ENCODE data around the gene RERE.

Gene RERE

GRCh38 chr1:8351693-8352470 lies 465.6 kb downstream of the RERE start:
- peak; percentile 67 for DNase-seq (ENCODE audit: extremely low spot score)
- ChIA-PET POLR2A (no interaction called here), CTCF (interaction anchor here (1.2 to 1.8 kb wide), 3 partner anchors 12 to 377 kb away, joined by 3 to 6 read pairs (median 5); no protein-coding TSS in a partner anchor)
- no peak for TF ChIP-seq ELF4 (IDR thresholded peaks at IDR 0.05)
- no peak for TF ChIP-seq FOXA1 (IDR thresholded peaks at IDR 0.05)
- no peak for TF ChIP-seq SP1 (IDR thresholded peaks at IDR 0.05)
- no peak for TF ChIP-seq TARDBP (IDR thresholded peaks at IDR 0.05)
- TF ChIP-seq PKNOX1 (IDR thresholded peaks at IDR 0.05), result no peak
- no peak for TF ChIP-seq BHLHE40 (IDR thresholded peaks at IDR 0.05; ENCODE audit: borderline replicate concordance)
- no peak for TF ChIP-seq L3MBTL2 (conservative IDR thresholded peaks at IDR 0.05)
- TF ChIP-seq FOXM1 (IDR thresholded peaks at IDR 0.05; ENCODE audit: borderline replicate concordance), result no peak
- no peak for TF ChIP-seq NFRKB (IDR thresholded peaks at IDR 0.05)
- no peak for TF ChIP-seq FOXK2 (IDR thresholded peaks at IDR 0.05)
- TF ChIP-seq ARNT (IDR thresholded peaks at IDR 0.05), result no peak
- no peak for TF ChIP-seq LEF1 (IDR thresholded peaks at IDR 0.05; ENCODE audit: borderline replicate concordance)
- no peak for TF ChIP-seq CTBP1 (IDR thresholded peaks at IDR 0.05; ENCODE audit: borderline replicate concordance)
- TF ChIP-seq ZNF384 (IDR thresholded peaks at IDR 0.05), result no peak
- TF ChIP-seq SUZ12 (IDR thresholded peaks at IDR 0.05), result no peak
- TF ChIP-seq HDGF (IDR thresholded peaks at IDR 0.05; ENCODE audit: borderline replicate concordance), result no peak

GRCh38 chr1:8350914-8351684 lies 466.3 kb downstream of the RERE start:
- ChIA-PET CTCF (interaction anchor here (0.7 to 1.8 kb wide), 3 partner anchors 13 to 334 kb away, joined by 3 to 6 read pairs (median 4); no protein-coding TSS in a partner anchor), POLR2A (no interaction called here)
- DNase-seq (ENCODE audit: extremely low spot score), result no peak
- TF ChIP-seq TARDBP (IDR thresholded peaks at IDR 0.05) (no peak), PKNOX1 (IDR thresholded peaks at IDR 0.05) (no peak), SP1 (IDR thresholded peaks at IDR 0.05) (no peak), HDGF (IDR thresholded peaks at IDR 0.05; ENCODE audit: borderline replicate concordance) (no peak), FOXA1 (IDR thresholded peaks at IDR 0.05) (no peak), SUZ12 (IDR thresholded peaks at IDR 0.05) (no peak), ARNT (IDR thresholded peaks at IDR 0.05) (no peak), LEF1 (IDR thresholded peaks at IDR 0.05; ENCODE audit: borderline replicate concordance) (no peak), ZNF384 (IDR thresholded peaks at IDR 0.05) (no peak), FOXM1 (IDR thresholded peaks at IDR 0.05; ENCODE audit: borderline replicate concordance) (no peak)

- ChIA-PET POLR2A (interaction anchor here (0.6 kb wide), 1 partner anchor 333 kb away, joined by 3 read pairs; no protein-coding TSS in a partner anchor), CTCF (interaction anchor here (0.7 to 0.9 kb wide), 3 partner anchors 16 to 319 kb away, joined by 3 to 4 read pairs (median 3); no protein-coding TSS in a partner anchor)
- DNase-seq (ENCODE audit: extremely low spot score), result no peak
- no peak for TF ChIP-seq FOXA1 (IDR thresholded peaks at IDR 0.05)
- no peak for TF ChIP-seq HDGF (IDR thresholded peaks at IDR 0.05; ENCODE audit: borderline replicate concordance)
- no peak for TF ChIP-seq ZNF384 (IDR thresholded peaks at IDR 0.05)
- TF ChIP-seq ELF4 (IDR thresholded peaks at IDR 0.05), result no peak
- TF ChIP-seq LEF1 (IDR thresholded peaks at IDR 0.05; ENCODE audit: borderline replicate concordance), result no peak
- no peak for TF ChIP-seq NFRKB (IDR thresholded peaks at IDR 0.05)
Observed at GRCh38 chr1:8349961-8350360, 467.5 kb downstream of the RERE start.

GRCh38 chr1:8349473-8349865 lies 468.0 kb downstream of the RERE start:
- POLR2A ChIA-PET, result no interaction called here
- no peak for DNase-seq (ENCODE audit: extremely low spot score)
- TF ChIP-seq FOXM1 (IDR thresholded peaks at IDR 0.05; ENCODE audit: borderline replicate concordance) (no peak), NFRKB (IDR thresholded peaks at IDR 0.05) (no peak), ZNF384 (IDR thresholded peaks at IDR 0.05) (no peak), CTBP1 (IDR thresholded peaks at IDR 0.05; ENCODE audit: borderline replicate concordance) (no peak), SP1 (IDR thresholded peaks at IDR 0.05) (no peak), HDGF (IDR thresholded peaks at IDR 0.05; ENCODE audit: borderline replicate concordance) (no peak)
- CTCF ChIA-PET, result interaction anchor here (0.8 to 1.3 kb wide), 5 partner anchors 18 to 332 kb away, joined by 3 to 5 read pairs (median 3); no protein-coding TSS in a partner anchor

- ChIA-PET POLR2A (no interaction called here), CTCF (interaction anchor here (0.8 to 1.3 kb wide), 4 partner anchors 18 to 331 kb away, joined by 3 to 5 read pairs (median 3); no protein-coding TSS in a partner anchor)
- TF ChIP-seq CTBP1 (IDR thresholded peaks at IDR 0.05; ENCODE audit: borderline replicate concordance), result no peak
- peak; percentile 86 for DNase-seq (ENCODE audit: extremely low spot score)
Observed at GRCh38 chr1:8348777-8349472, 468.5 kb downstream of the RERE start.

GRCh38 chr1:8348047-8348776 lies 469.2 kb downstream of the RERE start:
- DNase-seq (ENCODE audit: extremely low spot score), result no peak
- CTCF ChIA-PET, result interaction anchor here (1.3 kb wide), 1 partner anchor 19 kb away, joined by 5 read pairs; no protein-coding TSS in a partner anchor
- POLR2A ChIA-PET, result no interaction called here
- TF ChIP-seq CTBP1 (IDR thresholded peaks at IDR 0.05; ENCODE audit: borderline replicate concordance) (no peak), PKNOX1 (IDR thresholded peaks at IDR 0.05) (no peak), ZNF384 (IDR thresholded peaks at IDR 0.05) (no peak), LEF1 (IDR thresholded peaks at IDR 0.05; ENCODE audit: borderline replicate concordance) (no peak), SUZ12 (IDR thresholded peaks at IDR 0.05) (no peak)
